HG02973 (cell line): ENCODE data around the gene HM13.
"Not testable (repeated sequence)": the region's sequence is repeated elsewhere in the genome, so short reads cannot be mapped to it uniquely, and the experiment has no call there.

Experiments used
- ATAC-seq: cut with Tn5 transposase; IDR thresholded peaks from one replicate; pipeline ENCODE4 v1.9.1; 2021; ENCODE audit warnings: moderate library complexity; ENCODE audit not compliant: unreplicated experiment

The HM13 gene

DNA sequence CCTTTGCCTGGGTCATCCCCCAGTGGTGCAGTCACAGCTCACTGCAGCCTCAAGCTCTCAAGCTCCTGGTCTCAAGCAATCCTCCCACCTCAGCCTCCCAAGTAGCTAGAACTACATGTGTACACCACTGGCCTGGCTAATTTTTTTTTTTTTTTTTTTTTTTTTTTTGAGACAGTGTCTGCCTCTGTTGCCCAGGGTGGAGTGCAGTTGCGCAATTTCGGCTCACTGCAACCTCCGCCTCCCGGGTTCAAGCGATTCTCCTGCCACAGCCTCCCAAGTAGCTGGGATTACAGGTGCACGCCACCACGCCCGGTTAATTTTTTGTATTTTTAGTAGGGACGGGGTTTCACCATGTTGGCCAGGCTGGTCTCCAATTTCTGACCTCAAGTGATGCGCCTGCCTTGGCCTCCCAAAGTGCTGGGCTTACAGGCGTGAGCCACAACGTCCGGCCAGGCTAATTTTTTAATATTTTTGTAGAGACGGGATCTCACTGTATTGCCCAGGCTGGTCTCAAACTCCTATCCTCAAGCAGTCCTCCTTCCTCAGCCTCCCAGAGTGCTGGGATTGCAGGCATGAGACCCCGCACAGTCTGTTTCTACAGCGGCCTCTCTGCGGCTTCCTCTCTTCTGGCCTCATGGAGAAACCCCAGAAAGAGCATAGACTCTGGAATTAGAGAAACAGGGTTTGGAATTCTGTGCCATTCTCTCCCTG, 65.9 kb downstream of the HM13 start:
- ATAC-seq: not testable (repeated sequence)

DNA sequence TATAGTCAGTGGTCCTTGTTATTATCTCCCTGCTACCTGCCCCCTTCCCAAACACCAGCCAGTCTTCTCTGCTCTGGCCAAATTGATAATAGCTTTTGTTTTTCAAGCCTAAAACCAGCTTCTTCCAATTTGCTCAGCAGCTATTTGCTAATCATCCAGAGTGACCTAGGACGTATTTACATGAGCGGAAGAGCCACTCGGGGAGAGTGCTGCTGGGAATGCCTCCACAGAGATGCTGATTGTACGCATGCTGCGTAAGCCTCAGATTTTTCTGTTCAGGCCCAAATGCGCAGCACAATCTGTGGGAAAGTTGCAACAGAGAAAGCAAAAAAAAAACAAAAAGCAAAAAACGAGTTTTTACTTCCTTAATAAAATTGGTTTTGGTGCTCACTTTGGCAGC, 66.5 kb downstream of the HM13 start:
- no peak for ATAC-seq

DNA sequence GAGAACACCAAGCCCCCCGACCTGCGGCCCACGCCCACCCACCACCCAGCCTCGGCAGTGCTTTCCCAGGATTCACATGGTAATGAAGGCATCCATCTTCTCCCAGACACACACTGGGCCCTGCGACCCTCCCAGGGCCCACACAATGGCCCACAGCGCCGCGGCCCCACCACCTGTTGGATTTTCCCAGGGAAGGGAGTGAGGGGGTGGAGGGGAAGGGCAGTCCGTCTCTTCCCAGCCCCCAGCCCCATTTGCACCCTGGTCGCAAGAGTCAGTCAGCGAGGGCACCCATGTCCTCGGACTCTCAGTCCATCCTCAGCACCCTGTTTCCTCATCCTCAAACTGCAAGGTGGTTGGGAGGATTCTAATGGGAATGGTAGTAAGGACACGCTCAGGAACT, 67.1 kb downstream of the HM13 start:
- ATAC-seq: no peak

DNA sequence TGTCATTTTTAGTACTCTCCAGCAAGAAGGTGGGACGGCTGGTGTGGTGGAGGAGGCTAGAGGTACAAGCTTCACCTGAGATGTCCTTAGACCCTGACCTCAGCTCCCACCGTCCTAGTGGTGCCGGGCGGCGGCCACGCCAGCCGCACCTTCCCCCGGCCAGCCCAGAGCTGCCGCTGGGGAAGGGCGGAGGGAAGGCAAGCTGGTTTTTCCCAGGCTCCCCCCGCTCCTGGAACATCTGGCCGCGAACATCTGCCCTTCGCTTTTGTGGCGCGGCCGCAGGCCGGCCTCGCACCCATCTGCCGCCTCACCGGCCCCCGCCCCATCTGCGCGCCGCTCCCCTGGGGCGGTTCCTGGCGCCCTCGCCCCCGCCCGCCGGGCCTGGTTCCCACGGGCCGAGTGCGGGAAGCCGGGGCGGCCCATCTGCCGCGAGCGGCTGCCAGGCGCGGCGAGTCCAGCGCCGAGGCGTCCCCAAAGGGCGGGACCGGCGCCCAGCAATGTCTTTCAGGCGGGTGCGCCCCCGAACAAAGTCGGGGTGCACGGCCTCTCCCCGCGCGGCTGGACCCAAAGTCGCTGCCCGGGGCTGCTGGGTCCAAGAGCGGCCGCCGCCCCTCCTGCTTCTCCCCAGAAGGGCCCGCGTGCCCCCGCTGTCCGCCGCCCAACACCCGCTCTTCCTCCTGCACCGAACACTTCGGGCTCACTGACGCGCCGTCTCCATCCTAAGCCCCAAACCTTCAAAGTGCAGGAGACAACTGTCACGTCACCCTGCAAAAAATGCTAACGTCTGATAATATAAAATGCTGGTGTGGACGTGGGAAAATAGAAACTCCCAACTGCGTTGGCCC, 73.5 kb downstream of the HM13 start:
- ATAC-seq: no peak

DNA sequence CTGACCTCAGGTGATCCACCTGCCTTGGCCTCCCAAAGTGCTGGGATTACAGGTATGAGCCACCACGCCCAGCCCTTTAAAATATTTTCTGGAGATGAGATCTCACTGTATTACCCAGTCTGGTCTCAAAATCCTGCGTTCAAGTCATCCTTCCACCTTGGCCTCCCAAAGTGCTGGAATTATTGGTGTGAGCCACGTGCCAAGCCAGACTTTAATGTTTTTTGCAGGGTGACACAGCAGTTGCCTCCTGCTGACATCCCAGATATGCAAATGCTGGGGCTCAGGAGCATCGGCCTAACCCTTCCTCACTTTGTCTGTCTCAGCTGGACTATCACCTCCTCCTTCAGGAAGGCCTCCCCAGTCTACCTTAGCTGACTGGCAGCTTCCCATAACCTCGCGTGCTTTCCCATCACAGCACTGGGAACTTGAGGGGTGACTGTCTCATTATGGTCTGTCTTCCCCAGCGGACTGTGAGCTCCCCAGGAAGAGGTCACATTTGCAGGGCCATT, 76.5 kb downstream of the HM13 start:
- no peak for ATAC-seq

DNA sequence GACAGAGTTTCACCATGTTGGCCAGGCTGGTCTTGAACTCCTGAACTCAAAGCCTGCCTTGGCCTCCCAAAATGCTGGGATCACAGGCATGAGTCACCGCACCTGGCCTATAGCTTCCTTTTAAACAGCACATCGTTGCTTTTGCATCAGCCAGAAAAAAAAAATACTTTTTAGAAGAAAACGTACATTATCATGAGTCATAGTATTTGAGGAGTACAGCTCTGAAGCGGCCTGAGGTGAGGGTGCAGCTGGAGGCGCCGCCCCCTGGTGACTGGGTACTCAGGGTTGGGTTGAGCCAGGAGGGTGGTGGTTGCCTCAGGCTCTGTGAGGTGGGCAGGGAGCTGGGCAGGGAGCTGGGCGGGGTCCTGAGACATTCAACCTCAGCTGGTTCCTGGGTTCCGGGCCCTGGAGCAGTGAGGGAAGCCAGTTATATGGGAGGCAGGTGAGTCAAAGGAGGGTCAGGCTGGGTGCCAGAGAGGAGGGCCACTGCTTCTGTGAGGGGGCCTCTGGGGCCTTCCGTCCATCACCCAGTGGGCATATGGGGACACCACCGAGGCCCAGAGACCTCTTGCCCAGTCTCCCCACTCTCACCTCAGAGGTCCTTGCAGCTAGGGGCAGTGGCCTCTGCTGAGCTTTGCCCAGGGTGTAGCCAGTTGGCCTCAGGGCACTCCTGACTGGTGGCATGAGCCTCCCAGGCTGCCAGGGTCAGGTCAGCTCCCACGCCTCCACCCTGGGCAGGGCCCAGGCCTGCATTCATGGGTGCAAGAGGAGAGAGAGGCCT, 79.2 kb downstream of the HM13 start:
- ATAC-seq: no peak

DNA sequence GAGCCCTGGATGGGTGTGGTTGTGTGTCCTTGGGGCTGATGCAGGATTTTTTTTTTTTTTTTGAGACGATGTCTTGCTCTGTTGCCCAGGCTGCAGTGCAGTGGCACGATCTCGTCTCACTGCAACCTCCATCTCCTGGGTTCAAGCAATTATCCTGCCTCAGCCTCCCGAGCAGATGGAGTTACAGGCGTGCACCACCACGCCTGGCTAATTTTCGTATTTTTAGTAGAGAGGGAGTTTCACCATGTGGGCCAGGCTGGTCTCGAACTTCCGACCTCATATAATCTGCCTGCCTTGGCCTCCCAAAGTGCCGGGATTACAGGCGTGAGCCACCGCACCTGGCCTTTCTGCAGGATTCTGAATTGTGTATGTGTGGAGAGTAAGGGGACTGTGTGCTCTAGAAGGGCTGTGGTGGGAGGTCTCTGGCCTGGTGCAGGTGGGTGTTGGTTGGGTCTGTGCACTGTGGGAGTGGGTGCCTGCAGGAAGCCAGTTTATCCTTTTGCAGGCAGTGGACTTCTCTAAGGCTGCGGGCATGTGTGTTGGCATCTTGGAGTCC, 79.8 kb downstream of the HM13 start:
- ATAC-seq: no peak

DNA sequence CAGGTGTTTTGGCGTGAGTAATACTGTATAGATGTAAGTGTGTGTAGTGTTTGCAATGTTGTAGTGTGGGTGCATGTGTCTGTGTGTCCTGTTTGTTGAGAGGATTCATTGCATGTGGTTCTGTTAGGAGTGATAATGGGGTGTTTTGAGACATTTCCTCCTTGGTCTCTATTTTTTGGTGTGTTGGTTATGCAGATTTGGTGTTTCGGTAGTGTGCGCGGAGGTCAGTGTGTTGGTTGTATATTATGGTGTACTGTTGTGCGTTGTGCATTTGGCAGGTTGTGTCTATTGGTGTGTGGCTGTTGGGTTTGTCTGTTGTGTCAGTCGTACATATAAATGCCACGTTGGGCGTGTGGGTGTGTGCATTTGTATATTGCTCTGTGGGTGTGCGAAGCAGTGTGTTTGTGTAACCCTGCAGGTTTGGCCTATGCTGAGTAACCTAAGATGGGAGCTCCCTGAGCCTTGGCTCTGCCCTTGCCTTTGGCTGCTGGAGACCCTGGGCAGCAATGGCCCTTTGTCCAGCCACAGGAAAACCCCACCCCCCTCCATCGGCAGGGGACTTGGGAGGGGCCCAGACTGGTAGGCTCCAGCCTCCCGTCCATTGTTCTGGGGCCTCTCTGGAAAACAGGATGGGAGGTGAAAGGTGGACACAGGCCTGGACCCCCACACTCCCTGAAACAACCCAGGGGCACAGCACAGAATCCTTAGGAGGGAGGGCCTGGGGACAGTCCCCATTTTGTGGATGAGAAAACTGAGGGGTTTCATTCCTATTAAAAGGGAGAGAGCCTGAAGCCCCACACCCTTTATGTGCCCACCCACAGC, 80.5 kb downstream of the HM13 start:
- ATAC-seq: no peak

DNA sequence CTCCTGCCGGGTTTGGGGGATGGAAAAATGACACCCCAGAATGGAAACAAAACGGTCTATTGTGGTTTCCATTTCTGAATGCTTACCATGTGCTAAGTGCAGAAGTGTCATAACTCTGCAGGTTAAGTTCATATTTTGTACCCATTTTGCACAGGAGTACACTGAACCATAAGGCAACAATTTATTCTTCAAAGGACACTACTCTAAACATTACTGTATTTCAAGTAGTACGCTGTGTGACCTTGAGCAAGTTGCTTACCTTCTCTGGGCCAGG, 81.1 kb downstream of the HM13 start:
- no peak for ATAC-seq

DNA sequence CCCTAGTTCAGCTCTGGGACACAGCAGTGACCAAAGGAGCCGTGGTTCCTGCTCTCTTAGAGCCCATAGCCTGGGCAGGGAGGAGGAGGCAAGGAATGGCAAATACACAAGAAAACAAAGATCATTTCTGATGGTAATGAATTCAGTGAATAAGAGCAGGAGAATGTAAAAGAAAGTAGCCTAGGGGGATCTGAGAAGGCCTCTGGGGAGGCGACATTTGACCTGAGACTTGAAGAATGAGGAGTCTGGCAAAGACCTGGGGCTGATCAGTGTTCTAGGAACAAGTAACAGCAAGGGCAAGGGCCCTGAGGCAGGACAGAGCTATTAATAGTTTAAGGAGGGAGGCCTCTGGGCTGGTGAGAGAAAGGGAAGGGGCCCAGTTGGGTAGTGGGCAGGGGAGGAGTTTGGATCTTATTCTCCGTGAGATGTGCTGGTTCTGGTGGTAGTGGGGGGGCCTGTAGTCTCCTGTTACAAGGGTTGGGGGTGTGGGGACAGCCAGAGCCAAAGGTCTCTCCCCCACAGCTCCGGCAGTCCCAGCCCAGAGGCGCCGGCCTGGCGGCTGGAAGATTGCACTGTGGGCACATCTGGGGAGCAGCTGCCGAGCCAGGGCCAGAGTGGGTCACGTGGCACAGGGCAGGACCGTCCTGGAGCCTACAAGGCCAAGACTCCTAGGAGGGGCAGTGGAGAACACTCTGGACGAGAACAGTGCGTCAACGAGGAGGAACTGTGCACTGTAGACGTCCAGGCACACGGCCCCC, 81.6 kb downstream of the HM13 start:
- ATAC-seq: no peak

DNA sequence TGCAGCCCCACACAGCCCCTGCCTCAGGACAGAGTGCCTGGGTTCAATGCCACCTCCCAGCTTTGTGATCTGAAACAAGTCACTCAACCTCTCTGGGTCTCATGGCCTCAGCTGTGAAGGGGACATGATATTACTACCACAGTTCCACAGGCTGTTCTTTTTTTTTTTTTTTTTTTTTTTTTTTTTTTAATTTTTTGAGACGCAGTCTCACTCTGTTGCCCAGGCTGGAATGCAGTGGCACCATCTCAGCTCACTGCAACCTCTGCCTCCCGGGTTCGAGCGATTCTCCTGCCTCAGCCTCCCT, 82.1 kb downstream of the HM13 start:
- not testable (repeated sequence) for ATAC-seq

DNA sequence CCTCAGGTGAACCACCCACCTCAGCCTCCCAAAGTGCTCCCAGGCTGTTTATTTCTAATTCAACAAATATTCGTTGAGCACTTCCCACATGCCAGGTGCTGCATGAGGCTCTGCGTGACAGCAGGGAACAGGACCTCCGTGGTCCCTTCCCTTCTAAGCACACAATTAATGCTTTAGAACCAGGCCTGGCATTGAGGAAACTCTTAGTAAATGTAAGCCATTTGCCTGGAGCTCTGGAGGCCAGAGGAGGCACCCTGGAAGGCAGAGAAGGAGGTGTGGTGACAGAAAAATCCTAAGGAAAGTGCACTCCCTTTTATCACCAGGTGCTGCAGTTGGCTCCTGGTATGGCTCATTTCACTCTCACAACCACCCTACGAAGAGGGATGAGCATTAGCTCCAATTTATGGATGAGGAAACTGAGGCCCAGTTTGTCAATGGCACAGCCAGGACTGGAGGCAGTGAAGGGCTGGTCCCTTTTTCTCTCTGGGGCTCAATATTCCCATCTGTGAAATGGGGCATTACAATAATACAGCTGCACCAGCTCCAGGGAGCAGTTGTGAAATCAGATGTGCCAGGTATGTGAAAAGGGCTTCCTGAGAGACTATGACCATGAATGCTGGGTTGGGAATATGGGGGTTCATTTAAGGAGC, 82.7 kb downstream of the HM13 start:
- ATAC-seq: no peak

DNA sequence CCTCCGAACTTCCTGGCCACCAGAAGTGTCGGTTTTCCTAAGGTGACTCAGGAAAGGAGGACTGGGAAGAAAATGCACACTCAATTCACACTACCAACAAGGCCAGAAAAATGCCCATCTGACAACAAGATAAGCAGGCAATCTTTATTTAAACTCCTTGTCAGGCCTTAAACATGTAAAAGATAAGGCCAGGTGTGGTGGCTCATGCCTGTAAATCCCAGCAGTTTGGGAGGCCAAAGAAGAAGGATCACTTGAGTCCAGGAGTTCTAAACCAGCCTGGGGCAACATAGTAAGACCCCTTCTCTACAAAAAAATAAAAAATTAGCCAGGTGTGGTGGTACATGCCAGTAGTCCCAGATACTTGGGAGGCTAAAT, 83.2 kb downstream of the HM13 start:
- no peak for ATAC-seq

DNA sequence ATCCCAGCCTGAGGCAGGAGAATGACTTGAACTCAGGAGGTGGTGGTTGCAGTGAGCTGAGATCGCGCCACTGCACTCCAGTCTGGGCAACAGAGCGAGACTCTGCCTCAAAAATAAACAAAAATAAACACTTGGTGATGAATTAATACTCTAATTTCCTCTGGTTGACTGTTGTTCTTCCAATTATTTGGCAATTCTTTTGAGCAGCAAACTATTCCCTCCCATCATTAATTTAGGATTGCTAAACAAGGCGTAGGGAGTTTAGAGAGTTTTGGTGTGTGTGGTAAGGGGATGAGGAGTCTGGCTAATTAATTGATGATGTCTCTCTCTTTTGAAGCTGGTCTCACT, 88.2 kb downstream of the HM13 start:
- no peak for ATAC-seq

DNA sequence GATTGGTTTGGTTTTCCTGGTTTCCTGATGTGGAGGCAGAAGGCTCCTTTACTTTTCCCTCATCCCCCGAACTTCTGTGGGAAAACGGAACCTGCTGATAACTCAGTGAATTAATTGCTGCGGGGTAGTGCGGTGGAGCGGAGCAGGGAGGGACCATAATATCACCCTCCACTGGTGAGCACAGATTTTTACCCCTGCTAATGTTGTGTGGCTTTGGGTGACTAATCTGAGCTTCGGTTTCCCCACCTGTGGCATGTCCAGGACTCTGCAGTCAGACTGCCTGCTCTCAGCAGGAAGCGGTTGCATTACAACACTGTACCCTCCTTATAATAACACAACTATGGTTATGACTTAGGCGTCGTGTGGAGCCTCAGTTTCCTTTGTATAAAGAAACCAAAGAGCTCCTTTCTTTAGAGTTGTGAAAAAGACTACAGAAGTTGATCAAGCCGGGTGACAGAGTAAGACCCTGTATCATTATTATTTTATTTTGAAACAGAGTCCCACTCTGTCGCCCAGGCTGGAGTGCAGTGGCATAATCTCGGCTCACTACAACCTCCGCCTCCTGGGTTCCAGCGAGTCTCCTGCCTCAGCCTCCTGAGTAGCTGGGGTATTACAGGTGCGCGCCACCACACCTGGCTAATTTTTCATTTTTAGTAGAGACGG, 88.7 kb downstream of the HM13 start:
- ATAC-seq: peak; percentile 44

DNA sequence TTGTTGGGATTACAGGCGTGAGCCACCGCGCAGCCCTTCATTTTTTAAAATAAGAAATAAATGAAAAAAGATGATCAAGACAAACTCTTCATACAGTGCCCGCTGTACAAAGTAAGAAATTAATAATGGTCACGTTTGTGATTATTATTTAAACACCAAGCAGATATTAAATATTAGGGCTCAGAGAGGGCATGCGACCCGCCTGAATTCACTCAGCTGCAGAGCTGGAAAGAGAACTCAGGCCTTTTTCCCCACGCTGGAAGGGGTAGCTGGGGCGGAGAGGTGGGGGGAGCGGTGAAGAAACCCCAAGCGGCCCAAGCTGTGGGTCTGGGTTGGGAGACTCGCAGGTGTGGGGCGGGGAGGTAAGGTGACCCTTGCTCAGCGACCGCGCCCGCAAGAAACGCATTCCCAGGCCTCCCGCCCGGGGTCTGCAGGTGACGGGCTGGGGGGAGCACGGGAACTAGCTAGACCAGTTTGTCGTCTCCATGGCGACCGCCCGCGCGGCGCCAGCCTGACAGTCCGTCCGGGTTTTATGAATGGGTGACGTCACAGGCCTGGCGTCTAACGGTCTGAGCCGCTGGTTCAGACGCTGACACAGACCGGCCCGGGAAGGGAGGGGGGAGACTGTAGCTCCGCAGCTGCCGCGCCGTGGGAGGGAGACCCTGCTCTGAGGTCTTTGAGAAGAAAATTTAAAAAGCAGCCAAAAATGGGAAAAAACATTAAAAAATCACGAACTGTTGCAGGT, 89.8 kb downstream of the HM13 start:
- no peak for ATAC-seq

DNA sequence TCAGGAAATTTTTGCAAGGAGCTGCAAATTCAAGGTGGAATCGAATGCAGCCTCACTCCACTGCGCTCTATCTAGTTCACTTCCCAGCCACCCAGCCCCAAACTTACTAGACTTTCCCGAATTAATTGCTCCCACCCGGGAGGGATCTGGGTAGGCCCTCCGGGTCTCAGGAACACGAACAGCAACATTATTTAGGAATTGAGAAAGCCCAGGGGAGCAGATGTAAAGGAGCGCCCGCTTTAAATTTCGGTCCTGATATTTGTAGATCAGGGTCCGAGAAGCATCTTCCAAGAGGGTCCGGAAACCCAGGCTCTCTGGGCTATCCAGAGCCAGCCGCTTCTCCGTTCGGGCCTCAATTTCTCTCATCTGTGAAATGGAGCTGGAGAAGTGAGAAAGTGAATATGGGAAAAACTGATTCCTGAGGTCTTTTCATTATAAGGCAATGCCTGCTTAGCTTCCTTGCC, 90.4 kb downstream of the HM13 start:
- no peak for ATAC-seq
